D341Med (cell line): ENCODE measurements around the gene RXFP1.

Experiments
- DNase-seq: peaks from one replicate; pipeline ENCODE4 v3.0.0; 2012; ENCODE audit warnings: low spot score

Gene RXFP1

GRCh38 chr4:158521484-158522088, at the start of gene RXFP1:
Gene RXFP1 (plus strand): TSS chr4:158521882. CDS start chr4:158521977, 95 bp downstream.
- no peak for DNase-seq

DNA sequence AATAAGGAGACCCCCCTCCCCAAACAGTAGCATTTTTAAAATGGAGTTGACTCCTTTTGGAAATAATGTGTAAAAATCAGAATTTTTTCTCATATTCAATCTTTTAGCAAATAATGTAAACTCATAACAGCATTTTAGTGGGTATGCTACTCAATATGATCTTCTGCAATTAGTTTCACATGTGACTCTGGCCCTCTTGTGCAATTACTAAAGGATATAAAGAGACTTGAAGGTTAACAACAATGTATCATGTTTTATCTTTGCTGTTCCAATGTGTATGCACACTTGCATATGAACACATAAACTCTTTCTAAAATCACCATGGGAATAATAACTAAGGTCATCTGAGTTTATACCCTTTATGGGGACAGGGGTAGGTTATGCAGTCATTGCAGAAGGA, 39.9 kb upstream of the RXFP1 start:
- DNase-seq, result no peak

GRCh38 chr4:158484173-158484885, 37.4 kb upstream of the RXFP1 start:
- no peak for DNase-seq

- no peak for DNase-seq
Measured at GRCh38 chr4:158490629-158491028, 31.1 kb upstream of the RXFP1 start.

- no peak for DNase-seq
Measured at GRCh38 chr4:158492391-158492790, 29.3 kb upstream of the RXFP1 start.

- peak; percentile 40 for DNase-seq
Measured at GRCh38 chr4:158496030-158496741, 25.5 kb upstream of the RXFP1 start.

DNA sequence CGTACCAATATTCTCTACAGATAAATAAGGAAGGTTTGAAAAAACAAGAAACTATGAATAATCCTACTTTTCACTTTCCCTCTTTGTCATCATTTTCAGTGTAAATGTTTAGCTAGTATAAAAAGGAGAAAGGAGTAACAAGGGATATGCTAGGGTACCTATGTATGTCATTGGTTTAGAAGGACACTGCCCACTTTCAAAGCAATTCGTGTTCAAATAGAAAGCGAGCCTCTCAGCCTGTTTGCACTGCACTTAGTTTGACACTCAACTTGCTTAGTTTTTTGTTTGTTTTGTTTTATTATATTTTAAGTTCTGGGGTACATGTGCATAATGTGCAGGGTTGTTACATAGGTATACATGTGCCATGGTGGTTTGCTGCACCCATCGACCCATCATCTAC, 21.6 kb upstream of the RXFP1 start:
- DNase-seq, result no peak

GRCh38 chr4:158513256-158513655, 8.4 kb upstream of the RXFP1 start:
- no peak for DNase-seq

DNA sequence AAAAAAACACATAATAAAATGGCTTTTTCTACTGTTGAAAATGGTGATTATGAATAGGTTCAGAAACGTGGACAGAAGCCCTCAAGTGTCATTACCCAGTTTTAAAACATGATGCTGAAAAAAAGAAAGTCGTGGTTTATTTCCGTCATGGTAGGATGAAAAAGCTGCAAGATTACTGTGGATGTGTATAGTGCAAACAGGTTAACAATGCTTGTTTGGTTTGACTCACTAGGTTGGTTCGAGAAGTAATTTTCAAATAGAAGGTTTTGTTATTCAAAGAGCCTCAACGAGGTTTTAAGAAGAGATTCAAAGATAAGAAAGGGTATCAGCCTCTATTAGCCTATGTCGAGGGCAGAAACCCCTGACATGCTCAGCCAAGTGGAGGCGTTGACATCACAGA, 2.5 kb upstream of the RXFP1 start:
- no peak for DNase-seq

- no peak for DNase-seq
Measured at GRCh38 chr4:158523990-158524535, 2.4 kb downstream of the RXFP1 start.

DNA sequence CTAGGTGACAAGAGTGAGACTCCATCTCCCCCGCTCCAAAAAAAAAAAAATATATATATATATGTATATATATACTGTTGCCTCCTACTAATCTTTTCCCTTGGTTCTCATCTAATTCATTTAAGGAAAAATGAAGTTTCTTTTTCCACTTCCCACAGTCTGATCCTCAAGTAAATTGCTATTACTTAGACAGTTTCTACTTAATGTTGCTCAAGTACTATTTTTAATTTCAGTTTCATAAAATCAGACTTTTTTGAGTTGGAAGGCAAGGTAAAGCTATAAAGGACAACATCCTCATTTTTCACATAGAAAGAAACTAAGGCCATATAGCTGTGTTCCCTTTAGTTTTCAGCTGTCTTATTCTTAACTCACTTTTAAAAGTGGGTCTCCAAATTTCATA, 5.8 kb downstream of the RXFP1 start:
- no peak for DNase-seq

GRCh38 chr4:158529505-158529904, 7.8 kb downstream of the RXFP1 start:
- DNase-seq, result no peak

DNA sequence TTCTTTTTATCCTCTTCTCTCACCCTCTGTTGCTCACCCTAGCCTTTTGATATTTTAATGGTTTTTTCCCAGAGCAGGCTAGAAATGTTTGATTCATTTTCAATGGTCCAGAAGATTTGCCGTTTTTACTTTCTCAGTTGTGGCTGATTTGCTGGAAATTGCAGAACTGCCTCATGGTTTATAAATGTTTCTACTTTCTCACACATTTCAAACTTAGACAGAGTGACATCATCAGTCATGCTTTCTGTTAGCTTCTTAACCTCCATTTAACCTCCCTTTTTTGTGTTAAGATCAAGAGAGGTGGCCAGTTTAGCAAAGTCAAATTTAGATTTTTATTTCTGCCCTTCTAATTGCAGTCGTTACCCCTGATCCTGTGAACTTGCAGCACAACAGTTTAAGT, 8.7 kb downstream of the RXFP1 start:
- no peak for DNase-seq

DNA sequence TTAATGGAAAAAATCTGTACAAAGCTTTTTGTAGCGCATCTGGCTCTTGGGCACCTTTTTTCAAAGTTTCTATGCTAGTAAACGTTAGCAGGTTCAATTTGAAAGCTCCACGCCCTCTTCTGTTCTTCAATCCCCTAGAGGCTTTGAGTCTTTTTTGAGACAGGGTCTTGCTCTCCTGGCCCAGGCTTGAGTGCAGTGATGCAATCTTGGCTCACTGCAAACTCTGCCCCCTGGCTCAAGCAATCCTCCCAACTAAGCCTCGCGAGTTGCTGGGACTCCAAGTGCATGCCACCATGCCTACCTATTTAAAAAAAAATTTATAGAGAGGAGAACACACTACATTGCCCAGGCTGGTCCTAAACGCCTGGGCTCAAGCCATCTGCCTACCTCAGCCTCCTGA, 9.2 kb downstream of the RXFP1 start:
- DNase-seq, result no peak

DNA sequence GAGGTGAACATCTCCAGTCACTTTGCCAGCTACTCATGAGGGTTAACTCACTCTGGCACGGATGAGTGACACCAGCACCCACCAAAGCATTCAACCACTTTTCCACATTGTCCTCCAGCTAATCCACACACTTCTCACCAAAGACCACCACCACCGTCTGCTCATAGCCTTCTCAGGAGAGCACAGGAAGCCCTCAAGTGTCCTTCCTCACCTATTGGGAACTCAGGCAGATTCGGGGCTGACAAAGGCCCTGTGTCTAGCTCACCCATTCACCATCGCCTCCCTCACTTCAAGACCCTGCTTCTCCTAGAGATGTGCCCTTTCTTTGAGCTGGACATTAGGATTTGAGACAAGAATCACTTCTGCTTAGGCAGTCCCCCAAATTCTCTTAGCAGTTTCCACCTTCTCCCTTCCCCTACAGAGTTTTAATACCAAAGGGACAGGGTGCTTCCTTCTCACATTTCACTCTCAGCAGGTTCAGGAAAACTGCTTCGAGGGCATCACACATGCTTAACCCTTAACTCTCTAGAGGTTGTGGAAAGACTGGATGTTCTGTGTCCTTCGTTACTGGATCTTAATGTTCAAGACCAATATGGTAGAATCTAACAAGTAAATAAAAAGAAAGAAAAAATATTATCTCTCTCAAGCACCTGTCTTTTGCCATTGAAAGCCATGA, 11.0 kb downstream of the RXFP1 start:
- DNase-seq, result no peak

- no peak for DNase-seq
Measured at GRCh38 chr4:158534727-158535126, 13.0 kb downstream of the RXFP1 start.

GRCh38 chr4:158535130-158535614, 13.5 kb downstream of the RXFP1 start:
- no peak for DNase-seq

DNA sequence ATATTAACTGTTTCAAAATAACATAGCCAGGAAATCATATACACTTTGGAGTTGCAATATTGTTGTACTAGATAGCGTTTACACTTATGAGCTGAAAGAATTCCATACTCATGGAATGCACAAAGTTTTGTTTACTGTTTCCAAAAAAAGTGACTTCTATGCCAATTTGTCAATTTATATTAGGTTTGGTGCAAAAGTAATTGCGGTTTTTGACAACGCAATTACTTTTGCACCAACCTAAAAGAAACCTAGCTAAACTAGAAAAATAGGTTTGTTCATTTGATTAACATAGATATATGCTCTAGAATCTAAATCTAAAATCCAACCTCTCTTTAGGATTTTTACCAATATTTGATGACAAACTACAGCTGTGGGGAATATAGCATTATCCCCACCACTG, 15.2 kb downstream of the RXFP1 start:
- no peak for DNase-seq

DNA sequence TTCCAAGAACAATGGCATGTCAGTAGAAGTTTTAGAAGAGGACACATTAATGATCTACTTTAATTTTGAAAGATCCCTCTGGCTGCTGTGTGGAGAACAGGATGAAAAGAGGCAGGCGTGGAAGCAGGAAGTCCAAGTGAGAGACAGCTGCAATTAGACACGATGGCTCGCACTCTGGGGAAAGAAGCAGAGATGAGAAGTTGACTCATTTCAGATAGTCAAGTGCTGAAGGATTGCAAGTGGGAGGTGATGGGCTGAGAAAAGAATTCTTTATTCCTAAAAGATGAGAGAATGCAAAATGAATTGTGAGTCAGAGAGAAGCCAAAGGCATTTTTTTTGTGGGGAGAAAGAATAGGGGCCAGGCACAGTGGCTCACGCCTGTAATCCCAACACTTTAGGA, 16.5 kb downstream of the RXFP1 start:
- DNase-seq, result no peak

DNA sequence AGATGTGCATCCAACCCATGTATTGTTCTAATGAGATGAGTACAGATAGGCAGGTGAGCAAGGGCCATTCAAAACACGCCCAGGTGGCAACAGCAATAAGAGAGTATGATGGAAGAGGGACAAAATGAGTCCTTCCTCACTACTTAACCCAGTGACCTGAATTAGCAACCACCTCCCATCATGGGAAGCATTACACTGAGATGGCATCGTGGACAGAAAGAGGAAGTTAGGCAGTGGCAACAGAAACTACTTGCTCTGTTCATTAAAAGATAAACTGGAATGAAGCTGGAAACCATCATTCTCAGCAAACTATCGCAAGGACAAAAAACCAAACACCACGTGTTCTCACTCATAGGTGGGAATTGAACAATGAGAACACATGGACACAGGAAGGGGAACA, 17.2 kb downstream of the RXFP1 start:
- DNase-seq, result no peak

DNA sequence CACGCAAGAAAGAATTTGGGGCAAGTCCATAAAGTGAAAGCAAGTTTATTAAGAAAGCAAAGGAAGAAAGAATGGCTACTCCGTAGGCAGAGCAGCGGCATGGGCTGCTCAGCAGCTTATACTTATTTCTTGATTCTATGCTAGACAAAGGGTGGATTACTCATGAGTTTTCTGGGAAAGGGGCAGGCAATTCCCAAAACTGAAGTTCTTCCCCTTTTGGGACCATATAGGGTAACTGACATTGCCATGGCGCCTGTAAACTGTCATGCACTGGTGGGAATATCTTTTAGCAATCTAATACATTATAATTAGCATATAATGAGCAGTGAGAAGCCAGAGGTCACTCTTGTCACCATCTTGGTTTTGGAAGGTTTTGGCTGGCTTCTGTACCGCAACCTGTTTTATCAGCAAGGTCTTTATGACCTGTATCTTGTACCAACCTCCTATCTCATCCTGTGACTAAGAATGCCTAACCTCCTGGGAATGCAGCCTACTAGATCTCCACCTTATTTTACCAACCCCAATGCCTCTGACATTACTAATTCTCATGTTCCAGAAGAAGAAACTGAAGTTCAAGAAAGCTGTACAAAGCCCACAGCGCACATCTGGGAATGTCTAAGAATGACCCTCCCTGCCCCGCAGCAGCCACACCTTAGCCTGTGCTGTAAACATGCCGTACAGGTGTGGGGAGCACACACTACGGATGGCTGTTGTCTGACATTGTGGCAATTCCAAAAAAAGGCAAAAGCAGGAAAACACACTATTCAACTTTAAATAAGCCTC, 18.6 kb downstream of the RXFP1 start:
- DNase-seq, result no peak

GRCh38 chr4:158541506-158541905, 19.8 kb downstream of the RXFP1 start:
- no peak for DNase-seq
